Hepatocyte (in vitro differentiated cells): Measurements from ENCODE around the gene AOPEP.

Experiments
- EZH2phosphoT487 ChIP-seq: fragments of 200-600 bp; sonication (generic); IDR thresholded peaks from one replicate; pipeline ENCODE4 v1.6.1; 2018; ENCODE audit warnings: antibody characterized with exemption, mild to moderate bottlenecking, low read depth, moderate library complexity; ENCODE audit not compliant: unreplicated experiment, severe bottlenecking
- TF ChIP-seq, protein P1 (sequence below): fragments of 200-600 bp; sonication (generic); IDR thresholded peaks from 2 replicates; pipeline ENCODE4 v1.5.1; 2016; ENCODE audit warnings: antibody characterized with exemption, mild to moderate bottlenecking; ENCODE audit not compliant: poor library complexity

DNA sequence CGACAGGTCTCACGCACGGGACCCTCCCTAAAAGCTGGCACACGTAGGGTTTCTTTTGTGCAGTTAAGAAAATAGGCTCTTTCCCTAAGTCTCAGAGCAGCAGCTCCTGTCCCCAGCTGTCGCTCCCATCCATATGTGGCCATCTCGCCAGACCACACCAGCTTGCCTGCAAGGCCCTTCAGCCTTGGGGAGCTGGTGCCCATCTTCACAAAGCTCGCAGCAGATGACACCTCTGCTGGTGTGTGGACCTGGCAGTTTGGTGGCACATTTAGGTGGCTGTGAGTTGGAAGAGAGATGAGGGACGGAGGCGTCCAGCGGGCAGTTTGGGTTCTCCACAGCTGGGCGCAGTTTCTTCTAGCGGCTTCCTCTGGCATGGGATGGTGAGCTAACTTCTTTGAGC, 352.0 kb downstream of the AOPEP start:
- TF ChIP-seq, protein P1, sequence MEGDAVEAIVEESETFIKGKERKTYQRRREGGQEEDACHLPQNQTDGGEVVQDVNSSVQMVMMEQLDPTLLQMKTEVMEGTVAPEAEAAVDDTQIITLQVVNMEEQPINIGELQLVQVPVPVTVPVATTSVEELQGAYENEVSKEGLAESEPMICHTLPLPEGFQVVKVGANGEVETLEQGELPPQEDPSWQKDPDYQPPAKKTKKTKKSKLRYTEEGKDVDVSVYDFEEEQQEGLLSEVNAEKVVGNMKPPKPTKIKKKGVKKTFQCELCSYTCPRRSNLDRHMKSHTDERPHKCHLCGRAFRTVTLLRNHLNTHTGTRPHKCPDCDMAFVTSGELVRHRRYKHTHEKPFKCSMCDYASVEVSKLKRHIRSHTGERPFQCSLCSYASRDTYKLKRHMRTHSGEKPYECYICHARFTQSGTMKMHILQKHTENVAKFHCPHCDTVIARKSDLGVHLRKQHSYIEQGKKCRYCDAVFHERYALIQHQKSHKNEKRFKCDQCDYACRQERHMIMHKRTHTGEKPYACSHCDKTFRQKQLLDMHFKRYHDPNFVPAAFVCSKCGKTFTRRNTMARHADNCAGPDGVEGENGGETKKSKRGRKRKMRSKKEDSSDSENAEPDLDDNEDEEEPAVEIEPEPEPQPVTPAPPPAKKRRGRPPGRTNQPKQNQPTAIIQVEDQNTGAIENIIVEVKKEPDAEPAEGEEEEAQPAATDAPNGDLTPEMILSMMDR = no peak
- no peak for TF ChIP-seq EZH2phosphoT487
